AG04450 (cell line): ENCODE data around the gene TFPI2. TPM values are rescaled to one million over a fixed set of nuclear protein-coding genes. Genes with fewer than 3 reads are reported as not detected.

ENCODE experiments used
- CTCF ChIA-PET: fragments of 300-600, 350-600 bp; formaldehyde crosslinking; extraction: SDS; loops from one replicate; lab custom pipeline; 2022; ENCODE audit warnings: antibody characterized with exemption, inconsistent platforms; lab: Charles Lee
- POLR2A ChIA-PET: fragments of 350-600 bp; formaldehyde crosslinking; extraction: SDS; loops from one replicate; lab custom pipeline; 2021; ENCODE audit warnings: antibody characterized with exemption, inconsistent platforms; lab: Yijun Ruan, JAX
- DNase-seq: peaks from one replicate; pipeline ENCODE4 v3.0.0-alpha.2; 2011; ENCODE audit warnings: low read depth, low spot score
- H3K27ac ChIP-seq: one replicate; pipeline ENCODE4 v1.5.1; 2012; ENCODE audit warnings: low read depth, low read length, control low read depth
- H3K27me3 ChIP-seq: one replicate; pipeline ENCODE4 v1.6.0; 2012; ENCODE audit warnings: low read length; ENCODE audit not compliant: control insufficient read depth, insufficient read depth
- H3K4me3 ChIP-seq: 2 replicates; pipeline ENCODE4 v1.5.1; 2011; ENCODE audit warnings: mild to moderate bottlenecking, low read depth, low read length, control low read depth
- H3K9me3 ChIP-seq: 2 replicates; pipeline ENCODE4 v1.5.1; 2012; ENCODE audit warnings: low read length; ENCODE audit not compliant: control insufficient read depth, insufficient read depth
- CTCF ChIP-seq: IDR thresholded peaks from 2 replicates; pipeline ENCODE4 v1.5.1; 2011; ENCODE audit warnings: low read depth, low read length, control low read depth, inconsistent platforms
- polyA plus RNA-seq: library from polyadenylated mRNA; depleted of rRNA; stranded (reverse); fragments of >200 nt; gene quantifications from 2 replicates; pipeline ENCODE4 v1.2.3, GENCODE V29; 2011

Gene TFPI2
- polyA plus RNA-seq, 1 experiment: 31.0 TPM

GRCh38 chr7:93873998-93874574 lies 16.5 kb downstream of the TFPI2 start:
- POLR2A ChIA-PET: no interaction called here
- Histone ChIP-seq H3K4me3 (no peak overlapping the region), H3K27me3 (no peaks in the 10 kb centered on the region), H3K27ac (no peak overlapping the region), H3K9me3 (no peaks in the 10 kb centered on the region)
- TF ChIP-seq CTCF: no peak
- CTCF ChIA-PET: no interaction called here
- no peak for DNase-seq

DNA sequence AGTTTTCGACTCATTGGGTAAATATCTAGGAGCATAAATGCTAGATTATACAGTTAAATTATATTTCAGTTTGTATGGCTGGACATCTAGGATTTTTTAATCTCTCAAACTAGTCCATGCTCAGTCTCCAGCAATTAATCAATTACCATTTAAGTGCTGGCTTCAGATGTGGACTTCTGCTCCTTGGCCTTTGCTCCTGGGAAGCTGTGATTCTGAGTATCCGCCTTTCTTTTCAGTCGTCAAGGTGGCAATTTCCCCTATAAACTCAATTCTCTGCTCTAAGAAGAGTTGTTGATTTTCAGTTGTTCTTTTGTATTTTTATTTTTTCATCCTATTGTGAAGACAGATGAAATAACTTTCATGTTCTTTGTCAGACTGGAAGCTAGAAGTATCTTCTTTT lies 23.7 kb downstream of the TFPI2 start:
- Histone ChIP-seq H3K4me3 (no peak overlapping the region), H3K9me3 (no peaks in the 10 kb centered on the region), H3K27me3 (no peaks in the 10 kb centered on the region), H3K27ac (no peak overlapping the region)
- CTCF ChIA-PET: no interaction called here
- TF ChIP-seq CTCF: no peak
- DNase-seq: no peak
- POLR2A ChIA-PET: no interaction called here

DNA sequence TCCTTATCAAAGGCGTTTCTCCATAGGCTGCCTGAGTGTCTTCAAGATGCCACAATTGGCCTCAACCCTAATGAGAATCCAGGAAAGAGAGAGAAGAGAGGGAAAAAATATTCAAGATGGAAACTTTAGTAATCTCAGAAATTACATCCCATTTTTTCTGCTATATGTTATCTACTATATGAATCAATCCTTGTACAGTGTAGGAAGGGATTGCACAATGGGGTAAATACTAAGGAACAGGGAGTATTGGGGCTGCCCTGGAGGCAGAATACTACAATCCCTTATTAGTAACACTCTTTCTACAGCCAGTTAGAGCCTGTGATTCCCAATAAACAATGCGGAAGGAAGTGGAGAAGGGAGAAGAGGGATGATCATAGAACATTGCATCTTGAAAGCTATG lies 27.9 kb downstream of the TFPI2 start:
- no peaks in the 10 kb centered on the region for H3K27me3 ChIP-seq
- no peaks in the 10 kb centered on the region for H3K9me3 ChIP-seq
- no peak for DNase-seq
- ChIA-PET POLR2A (no interaction called here), CTCF (no interaction called here)
- H3K4me3 ChIP-seq: no peak overlapping the region
- TF ChIP-seq CTCF: no peak
- no peak overlapping the region for H3K27ac ChIP-seq

DNA sequence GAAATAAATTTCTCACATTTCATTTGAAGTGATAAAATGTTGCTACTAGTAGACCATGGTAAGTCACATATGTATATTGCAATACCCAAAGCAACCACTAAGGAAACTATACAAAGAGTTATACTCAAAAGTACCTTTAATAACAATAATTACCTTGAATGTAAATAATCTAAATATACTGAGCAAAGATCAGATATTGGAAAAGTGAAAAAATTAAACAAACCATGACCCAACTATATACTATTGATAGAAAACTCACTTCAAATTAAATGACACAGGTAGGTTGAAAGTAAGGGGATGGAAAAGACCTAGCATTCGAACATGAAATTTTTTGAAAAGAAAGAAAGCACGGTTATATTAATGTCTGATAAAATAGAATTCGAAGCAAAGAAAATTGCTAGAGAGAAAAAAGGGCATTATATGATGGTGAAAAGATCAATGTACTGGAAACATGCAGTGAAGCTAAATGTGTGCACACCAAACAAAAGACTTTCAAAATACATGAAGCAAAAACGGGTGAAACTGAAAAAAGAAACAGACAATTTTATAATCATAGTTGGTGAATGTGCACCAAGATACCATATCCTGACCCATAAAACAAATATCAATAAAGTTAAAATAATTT lies 29.1 kb downstream of the TFPI2 start:
- POLR2A ChIA-PET: no interaction called here
- CTCF ChIA-PET: interaction anchor here (0.9 kb wide), 1 partner anchor 10 kb away, joined by 3 read pairs; no protein-coding TSS in a partner anchor

More for the DNA sequence above, 29.1 kb downstream of the TFPI2 start:
- H3K4me3 ChIP-seq: no peak overlapping the region
- no peak overlapping the region for H3K27ac ChIP-seq
- TF ChIP-seq CTCF: peak; percentile 38
- no peaks in the 10 kb centered on the region for H3K9me3 ChIP-seq
- no peak for DNase-seq
- no peaks in the 10 kb centered on the region for H3K27me3 ChIP-seq
